ENCODE results near the gene TMEM127.

Gene TMEM127

GRCh38 chr2:96203130-96204028 is 62.4 kb downstream of the TMEM127 start:
- Histone ChIP-seq H3K36me3 (ENCODE audit: insufficient read depth, low read length) (peaks cover 5% of the 10 kb centered on the region; the same call in 1 of the 2 replicates), H3K4me1 (ENCODE audit: insufficient read depth, low read length) (peaks cover 27% of the 10 kb centered on the region), H3K27ac (ENCODE audit: low read depth, low read length) (no peak overlapping the region), H3K9ac (ENCODE audit: low read depth, low read length) (no peak overlapping the region), H3K9me3 (ENCODE audit: insufficient read depth, low read depth, low read length) (no peaks in the 10 kb centered on the region), H3K27me3 (ENCODE audit: insufficient read depth, low read length) (no peaks in the 10 kb centered on the region), H3K4me3 (ENCODE audit: low read length) (no peak overlapping the region)
- 92% methylated on average over 9 of the region's 9 CpGs for WGBS

- no peak overlapping the region for H3K4me3 ChIP-seq (ENCODE audit: low read length)
- H3K4me1 ChIP-seq (ENCODE audit: insufficient read depth, low read length): peaks cover 25% of the 10 kb centered on the region
- no peak overlapping the region for H3K9ac ChIP-seq (ENCODE audit: low read depth, low read length)
- WGBS: 92% methylated on average over 3 of the region's 4 CpGs
- H3K27ac ChIP-seq (ENCODE audit: low read depth, low read length): no peak overlapping the region
- no peaks in the 10 kb centered on the region for H3K9me3 ChIP-seq (ENCODE audit: insufficient read depth, low read depth, low read length)
- H3K27me3 ChIP-seq (ENCODE audit: insufficient read depth, low read length): no peaks in the 10 kb centered on the region
- H3K36me3 ChIP-seq (ENCODE audit: insufficient read depth, low read length): peaks cover 5% of the 10 kb centered on the region; the same call in 1 of the 2 replicates
These were observed 63.5 kb downstream of the TMEM127 start for GRCh38 chr2:96202152-96202854.

- Histone ChIP-seq H3K36me3 (ENCODE audit: insufficient read depth, low read length) (no peaks in the 10 kb centered on the region), H3K9ac (ENCODE audit: low read depth, low read length) (no peak overlapping the region), H3K4me1 (ENCODE audit: insufficient read depth, low read length) (peaks cover 19% of the 10 kb centered on the region), H3K27ac (ENCODE audit: low read depth, low read length) (no peak overlapping the region), H3K27me3 (ENCODE audit: insufficient read depth, low read length) (no peaks in the 10 kb centered on the region), H3K4me3 (ENCODE audit: low read length) (no peak overlapping the region), H3K9me3 (ENCODE audit: insufficient read depth, low read depth, low read length) (no peaks in the 10 kb centered on the region)
- WGBS: 83% methylated on average over 5 of the region's 5 CpGs
These were observed 64.5 kb downstream of the TMEM127 start for GRCh38 chr2:96201338-96201737.

GRCh38 chr2:96198921-96199320 is 66.9 kb downstream of the TMEM127 start:
- 89% methylated on average over 1 of the region's 2 CpGs for WGBS
- peaks cover 8% of the 10 kb centered on the region; the same call in 1 of the 2 replicates for H3K4me1 ChIP-seq (ENCODE audit: insufficient read depth, low read length)

More at GRCh38 chr2:96198921-96199320, 66.9 kb downstream of the TMEM127 start:
- no peak overlapping the region for H3K4me3 ChIP-seq (ENCODE audit: low read length)
- H3K27me3 ChIP-seq (ENCODE audit: insufficient read depth, low read length): no peaks in the 10 kb centered on the region
- no peaks in the 10 kb centered on the region for H3K9me3 ChIP-seq (ENCODE audit: insufficient read depth, low read depth, low read length)
- H3K27ac ChIP-seq (ENCODE audit: low read depth, low read length): no peak overlapping the region
- peaks cover 19% of the 10 kb centered on the region for H3K36me3 ChIP-seq (ENCODE audit: insufficient read depth, low read length)
- no peak overlapping the region for H3K9ac ChIP-seq (ENCODE audit: low read depth, low read length)
